IPS-NIHi7 (cell line): ENCODE measurements around the gene MS4A18.
A peak's percentile ranks its signal among the peaks of the same experiment; 100 is the strongest.
"Not testable (repeated sequence)": the region's sequence is repeated elsewhere in the genome, so short reads cannot be mapped to it uniquely, and the experiment has no call there.

Experiments used
- DNase-seq: peaks from one replicate; pipeline ENCODE4 v3.0.0; 2012; ENCODE audit warnings: mixed read lengths; ENCODE audit errors: extremely low spot score

The MS4A18 gene

GRCh38 chr11:60739114-60739513 is 14.6 kb downstream of the MS4A18 start:
- peak; percentile 72 for DNase-seq

DNA sequence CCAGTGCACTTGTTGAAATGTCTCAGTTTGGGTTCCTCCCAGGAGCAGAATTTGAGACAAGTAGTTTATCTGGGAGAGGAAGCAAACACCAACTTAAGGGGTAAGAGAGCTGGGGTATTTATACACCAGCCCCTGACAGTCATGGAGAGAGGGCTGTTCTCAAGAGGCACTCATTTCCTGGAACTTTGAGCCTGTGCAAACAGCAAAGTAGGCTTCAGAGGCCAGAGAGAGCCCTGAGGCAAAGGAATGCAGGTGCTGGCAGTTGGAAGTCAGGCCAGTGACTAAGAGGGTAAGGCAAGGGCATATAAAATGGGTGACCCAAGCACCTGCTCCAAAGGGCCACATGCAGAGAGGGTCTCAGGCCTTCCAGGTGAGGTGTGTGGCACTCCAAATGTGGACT is 16.1 kb downstream of the MS4A18 start:
- no peak for DNase-seq

GRCh38 chr11:60741421-60741820 is 16.9 kb downstream of the MS4A18 start:
- DNase-seq, result no peak

- DNase-seq, result peak; percentile 32
Measured at GRCh38 chr11:60743058-60743457, 18.5 kb downstream of the MS4A18 start.

DNA sequence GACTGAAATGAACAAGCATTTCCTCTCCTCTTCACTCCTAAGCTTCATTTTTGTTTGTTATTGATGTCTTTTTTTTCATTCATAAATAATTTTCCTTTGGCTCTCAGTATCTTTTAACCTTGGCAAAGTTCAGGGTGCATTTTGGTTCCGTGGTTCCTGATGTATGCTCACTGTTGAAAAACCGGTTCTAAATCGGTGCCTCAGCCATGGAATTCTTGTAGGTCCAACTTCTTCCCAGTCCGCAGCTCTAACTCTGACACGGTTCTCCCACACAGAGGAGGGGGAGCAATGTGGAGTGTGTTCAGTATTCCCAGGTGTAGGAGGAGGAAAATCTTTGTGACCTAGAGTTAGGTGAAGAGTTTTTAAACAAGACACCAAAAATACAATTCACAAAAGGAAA is 19.6 kb downstream of the MS4A18 start:
- no peak for DNase-seq

DNA sequence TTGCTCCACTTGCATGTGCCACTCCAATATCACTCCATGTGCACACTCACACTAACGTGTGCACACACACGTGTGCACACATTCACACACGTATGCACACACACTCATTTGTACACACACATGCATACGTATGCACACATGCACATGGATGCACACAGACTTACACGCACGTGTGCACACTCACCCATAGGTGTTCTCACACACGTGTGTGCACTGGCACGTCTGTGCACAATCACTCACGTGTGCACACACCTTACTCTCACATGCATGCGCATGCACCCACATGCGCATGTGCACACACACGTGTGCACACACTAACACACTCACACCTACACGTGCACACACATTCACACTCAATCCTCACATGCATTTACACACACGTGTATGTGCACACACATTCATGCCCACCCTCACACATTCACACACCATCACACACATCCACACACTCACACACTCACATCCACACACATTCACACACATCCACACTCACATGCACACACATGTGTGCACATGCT is 22.9 kb downstream of the MS4A18 start:
- DNase-seq, result no peak

- DNase-seq, result no peak
Measured at GRCh38 chr11:60748225-60748624, 23.7 kb downstream of the MS4A18 start.

DNA sequence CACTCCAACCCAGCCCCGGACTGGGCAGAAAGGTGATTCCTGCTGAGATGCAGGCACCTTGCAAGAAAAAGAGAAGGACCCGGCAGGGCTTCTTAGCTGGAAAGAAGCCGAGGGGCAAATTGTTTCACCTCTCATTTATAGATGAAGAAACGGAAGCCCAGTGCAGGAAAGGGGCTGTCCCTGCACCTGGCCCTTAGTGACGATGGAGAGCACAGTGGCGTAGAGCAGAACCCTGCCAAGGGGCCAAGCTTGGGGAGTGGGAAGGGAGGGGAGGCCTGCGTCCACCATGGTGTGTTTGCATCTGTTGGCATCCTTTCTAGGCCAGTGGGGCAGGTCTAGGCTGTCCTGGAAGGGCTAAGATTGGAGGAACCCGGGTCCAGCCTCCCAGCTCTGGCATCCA is 24.3 kb downstream of the MS4A18 start:
- DNase-seq, result no peak

DNA sequence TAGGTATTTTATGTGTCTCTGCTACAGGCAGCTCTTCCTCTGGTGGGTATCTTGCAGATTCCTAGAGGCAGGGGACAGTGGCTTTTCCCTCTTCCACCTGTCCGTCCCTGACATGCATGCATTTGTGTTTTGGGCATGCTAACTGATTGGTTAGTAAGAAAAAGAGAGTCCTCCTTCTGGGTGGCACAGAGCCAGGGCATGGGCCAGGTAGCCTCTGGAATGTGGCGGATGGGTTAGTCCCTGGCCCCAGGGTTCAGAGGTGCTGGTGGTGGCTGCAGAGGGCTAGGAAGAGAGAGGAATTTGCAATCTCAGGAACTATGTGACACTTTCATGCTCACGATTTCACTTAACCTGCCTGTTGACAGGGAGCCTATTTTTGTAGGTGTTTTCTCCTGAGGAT is 26.4 kb downstream of the MS4A18 start:
- no peak for DNase-seq

GRCh38 chr11:60753309-60753708 is 28.8 kb downstream of the MS4A18 start:
- no peak for DNase-seq

- DNase-seq, result no peak
Measured at GRCh38 chr11:60754887-60755286, 30.4 kb downstream of the MS4A18 start.

GRCh38 chr11:60756307-60757032 is 31.9 kb downstream of the MS4A18 start, which contains the start of gene MS4A15:
TSS of gene MS4A15 (plus strand) at chr11:60756867. CDS start at chr11:60763734, 6,867 bp downstream.
- peak; percentile 68 for DNase-seq

GRCh38 chr11:60757231-60757800 is 32.8 kb downstream of the MS4A18 start:
- no peak for DNase-seq

DNA sequence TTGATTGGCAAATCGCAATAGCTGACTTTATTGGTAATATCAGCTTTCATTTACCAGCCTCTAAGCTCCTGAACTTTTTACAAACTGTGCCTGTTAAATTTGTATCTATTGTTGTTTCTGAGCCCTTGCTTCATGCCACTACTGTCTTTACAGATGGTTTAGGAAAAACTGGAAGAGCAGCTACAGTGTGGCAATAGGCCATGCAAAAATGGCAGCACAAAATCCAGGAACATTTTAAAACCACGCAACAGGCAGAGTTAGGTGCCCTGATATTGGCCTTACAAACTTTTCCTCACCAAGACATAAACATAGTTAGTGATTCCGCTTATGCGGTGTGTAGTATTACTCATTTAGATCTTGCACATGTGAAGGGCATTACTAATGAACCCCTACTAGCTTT is 34.2 kb downstream of the MS4A18 start:
- not testable (repeated sequence) for DNase-seq

DNA sequence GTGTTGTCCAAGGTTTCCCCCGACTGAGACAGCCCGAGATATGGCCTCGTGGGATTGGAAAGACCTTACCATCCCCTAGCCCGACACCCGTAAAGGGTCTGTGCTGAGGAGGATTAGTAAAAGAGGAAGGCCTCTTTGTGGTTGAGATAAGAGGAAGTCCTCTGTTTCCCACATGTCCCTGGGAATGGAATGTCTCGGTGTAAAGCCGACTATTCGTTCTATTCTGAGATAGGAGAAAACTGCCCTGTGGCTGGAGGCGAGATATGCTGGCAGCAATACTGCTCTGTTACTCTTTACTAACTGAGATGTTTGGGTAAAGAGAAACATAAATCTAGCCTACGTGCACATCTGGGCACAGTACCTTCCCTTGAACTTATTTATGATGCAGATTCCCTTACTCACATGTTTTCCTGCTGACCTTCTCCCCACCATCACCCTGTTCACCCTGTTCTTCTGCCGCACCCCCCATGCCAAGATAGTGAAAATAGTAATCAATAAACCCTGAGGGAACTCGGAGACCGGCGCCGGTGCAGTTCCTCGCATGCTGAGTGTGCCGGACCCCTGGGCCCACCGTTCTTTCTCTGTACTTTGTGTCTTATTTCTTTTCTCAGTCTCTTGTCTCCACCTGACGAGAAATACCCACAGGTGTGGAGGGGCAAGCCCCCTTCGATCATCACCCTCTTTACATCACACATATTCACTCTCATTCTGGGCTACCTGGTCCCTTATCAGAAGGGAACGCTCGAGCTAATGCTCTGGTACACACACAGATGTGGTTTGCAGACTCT is 35.1 kb downstream of the MS4A18 start:
- DNase-seq, result not testable (repeated sequence)

DNA sequence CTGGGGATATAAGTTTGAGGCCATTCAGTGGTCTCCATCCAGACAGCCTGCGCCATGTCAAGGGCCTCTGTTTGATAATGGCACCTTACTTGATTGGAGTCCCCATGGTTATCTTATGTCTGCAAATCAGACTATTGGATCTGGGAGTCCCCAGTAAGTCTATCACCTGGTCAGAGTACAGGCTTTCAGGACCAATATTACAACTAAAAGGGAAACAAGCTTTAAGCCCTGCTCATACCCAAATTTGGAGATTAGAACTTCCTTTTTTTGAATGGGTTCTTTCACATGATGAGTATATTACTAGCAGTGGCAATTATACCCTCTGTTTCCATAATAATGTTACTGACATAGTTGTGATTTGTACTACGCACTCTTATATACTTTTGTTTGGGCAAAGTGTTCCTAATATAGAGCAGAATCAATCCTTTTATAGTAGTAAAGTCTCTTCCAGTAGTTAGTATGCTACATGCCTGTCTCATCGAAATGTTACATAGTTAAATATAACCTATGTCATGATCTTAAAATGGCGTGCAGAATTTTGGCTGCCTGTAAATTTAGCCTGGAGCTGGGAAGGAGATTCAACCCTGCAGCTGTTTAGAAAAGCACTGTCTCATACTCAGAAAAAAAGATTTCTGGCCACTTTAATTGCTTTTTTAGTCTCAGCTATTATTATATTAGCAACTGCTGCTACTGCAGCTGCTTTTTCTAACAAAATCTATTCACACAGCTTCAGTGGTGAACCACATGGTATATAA is 37.1 kb downstream of the MS4A18 start:
- no peak for DNase-seq

GRCh38 chr11:60762851-60763691 is 38.6 kb downstream of the MS4A18 start:
- no peak for DNase-seq

GRCh38 chr11:60763692-60764369 is 39.3 kb downstream of the MS4A18 start:
- no peak for DNase-seq

DNA sequence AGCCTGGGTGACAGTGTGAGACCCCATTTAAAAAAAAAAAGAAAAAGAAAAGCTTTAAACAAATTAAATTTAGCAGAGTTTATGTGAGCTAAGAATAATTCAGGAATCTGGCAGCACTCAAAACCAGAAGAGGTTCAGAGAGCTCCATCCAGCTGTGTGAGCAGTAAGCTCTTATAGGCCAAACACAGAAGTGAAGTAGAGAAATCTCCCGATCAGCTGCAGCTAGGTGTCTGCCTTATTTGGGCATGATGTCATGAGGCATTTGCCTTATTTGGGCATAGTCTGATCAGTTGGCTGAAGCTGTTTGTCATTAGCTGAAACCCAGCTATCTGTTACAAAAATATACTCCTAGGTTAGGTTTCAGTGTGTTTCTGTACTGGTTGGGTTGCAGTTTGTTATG is 40.4 kb downstream of the MS4A18 start:
- DNase-seq, result no peak

DNA sequence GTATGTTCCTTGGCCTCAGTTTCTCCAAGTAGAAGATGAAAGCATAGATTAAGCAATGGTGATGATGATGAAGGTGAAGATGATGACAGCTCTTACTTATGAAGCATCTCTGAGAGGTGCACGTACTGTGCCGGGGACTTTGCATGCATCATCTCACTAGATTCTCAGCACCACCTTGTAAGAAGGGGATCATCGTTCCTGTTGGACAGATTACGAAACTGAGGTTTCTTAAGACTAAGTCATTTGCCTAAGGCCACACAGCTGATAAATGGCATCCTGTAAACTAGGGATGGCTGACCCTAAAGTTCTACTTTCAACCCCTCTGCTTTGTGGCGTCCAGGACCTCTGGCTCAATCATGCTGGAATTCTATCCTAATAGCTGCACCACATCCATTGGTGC is 40.8 kb downstream of the MS4A18 start:
- no peak for DNase-seq
